ENCODE measurements around the gene SLU7. TPM values are rescaled to one million over a fixed set of nuclear protein-coding genes. Genes with fewer than 3 reads are reported as not detected.

The SLU7 gene
- 10 to 100 TPM; 12.4 to 35.0 (median 21.9) TPM for polyA plus RNA-seq

DNA sequence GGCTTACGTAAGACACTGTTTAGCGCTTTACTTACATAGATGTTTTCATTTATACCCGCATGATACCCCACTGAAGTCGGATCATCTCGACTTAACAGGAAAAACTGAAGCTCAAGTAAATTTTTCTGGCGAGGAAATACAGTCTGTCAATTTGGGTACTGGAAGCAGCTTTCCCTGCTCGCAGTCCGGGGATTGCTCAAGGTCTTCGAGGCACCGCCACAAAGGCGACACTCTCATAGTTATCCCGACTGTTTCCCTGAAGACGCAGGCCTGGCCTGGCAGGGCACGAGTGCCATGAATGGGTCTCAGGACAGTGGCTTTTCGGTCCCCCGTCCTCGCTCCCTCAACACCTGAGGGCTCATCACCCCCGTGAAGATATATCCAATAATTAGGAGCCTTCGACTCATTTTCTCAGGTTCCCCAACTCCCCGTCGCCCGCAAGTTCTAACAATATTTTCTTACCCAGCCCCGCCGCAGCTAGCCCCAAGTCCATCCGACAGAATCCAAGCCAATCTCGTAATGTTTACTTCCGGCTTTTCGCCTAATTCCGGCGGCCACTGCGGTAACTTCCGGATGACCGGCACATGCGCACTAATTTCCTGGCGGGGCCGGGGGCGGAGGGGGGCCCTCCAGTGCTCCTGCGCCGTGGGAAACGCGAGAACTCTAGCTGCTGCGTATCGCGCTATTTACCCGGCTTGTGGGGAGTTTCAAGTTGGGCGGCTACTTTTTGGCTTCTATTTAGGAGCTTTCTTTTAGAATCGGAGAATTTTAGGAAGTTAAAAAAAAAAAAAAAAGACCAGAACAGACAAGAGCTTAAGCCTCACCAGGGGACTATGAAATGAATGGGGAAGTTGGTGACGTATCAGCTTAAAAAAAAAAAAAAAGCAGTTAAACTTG lies at the start of gene SLU7:
Gene SLU7, minus strand, starts transcription at position 521 of the 897 bp plus-strand sequence. CDS start 3,787 bp downstream, outside the sequence.
- WGBS, 3 donors: 1% methylated on average over 48 of the region's 48 CpGs
- H3K27ac ChIP-seq (ENCODE audit: low read depth, low read length): no peak within 1 kb of the TSS

DNA sequence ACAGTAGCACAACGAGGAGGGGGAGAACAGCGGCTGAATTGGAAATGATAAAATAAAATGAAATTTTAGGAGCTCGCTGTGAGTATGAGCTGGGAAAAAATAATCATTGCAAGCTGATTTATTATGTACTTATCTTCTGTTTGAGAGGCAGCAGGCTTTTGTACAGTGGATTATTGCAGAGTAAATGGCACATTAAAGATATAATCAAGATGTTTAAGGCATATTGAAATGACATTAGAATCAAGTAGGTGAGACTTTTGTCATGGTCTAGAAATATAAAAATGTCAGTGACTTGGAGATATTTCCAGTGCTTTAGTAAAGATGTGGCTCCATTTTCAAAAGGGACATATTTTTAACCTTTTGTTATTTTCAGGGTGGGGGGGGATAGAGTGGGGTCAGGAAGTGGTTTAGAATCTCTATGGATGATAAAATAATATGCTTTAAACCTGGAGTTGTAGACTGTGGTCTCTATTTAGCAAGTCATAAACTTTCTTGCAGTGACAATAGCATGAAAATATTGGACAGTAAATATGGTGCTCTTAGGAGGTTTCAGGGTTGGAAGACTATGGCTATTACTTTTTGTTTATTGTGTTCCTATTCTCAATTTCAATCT lies 49.6 kb upstream of the SLU7 start:
- WGBS, 3 donors: 23 to 75% (median 29%) methylated on average over 3 of the region's 3 CpGs
- H3K27ac ChIP-seq (ENCODE audit: low read depth, low read length): no peak overlapping the region

DNA sequence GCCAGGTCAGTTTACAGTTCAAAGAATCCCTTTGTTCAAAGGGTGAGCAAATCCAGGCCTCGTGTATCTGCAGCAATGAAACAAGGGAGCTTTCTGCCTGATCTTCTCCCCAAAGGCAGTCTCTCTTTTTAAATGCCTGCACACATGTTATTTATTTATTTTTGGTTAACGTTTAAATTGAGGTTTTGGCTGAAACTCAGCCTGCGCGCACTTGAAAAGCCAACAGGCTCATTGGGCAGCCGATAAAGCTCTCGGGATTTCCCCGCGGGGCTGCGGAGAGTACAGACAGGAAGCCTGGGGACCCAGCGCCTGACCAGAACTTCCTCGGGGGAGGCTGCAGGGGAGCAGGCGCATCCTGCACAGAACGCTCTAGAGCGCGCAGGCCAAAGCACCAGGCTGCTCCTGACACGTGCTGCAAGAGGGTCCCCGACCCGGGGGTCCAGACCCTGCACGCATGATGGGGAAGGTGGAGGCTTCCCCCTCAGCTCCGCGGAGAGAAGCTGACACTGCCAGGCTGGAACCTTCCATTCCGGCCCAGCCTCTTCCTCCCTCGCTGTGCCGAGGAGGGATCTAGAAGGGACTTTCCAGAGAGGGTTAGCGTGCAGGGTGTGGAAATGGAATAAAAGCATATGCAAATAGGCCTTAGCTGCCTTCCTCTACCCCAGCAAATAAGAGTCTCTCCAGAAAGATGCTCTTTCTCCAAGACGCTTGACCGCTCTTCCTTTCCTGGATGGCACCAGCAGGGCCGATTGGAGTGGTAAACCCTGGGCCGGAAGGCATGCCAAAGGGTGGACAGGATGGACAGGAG lies 48.9 kb upstream of the SLU7 start:
- no peak overlapping the region for H3K27ac ChIP-seq (ENCODE audit: low read depth, low read length)
- 13 to 16% (median 15%) methylated on average over 29 of the region's 29 CpGs for WGBS, 3 donors

DNA sequence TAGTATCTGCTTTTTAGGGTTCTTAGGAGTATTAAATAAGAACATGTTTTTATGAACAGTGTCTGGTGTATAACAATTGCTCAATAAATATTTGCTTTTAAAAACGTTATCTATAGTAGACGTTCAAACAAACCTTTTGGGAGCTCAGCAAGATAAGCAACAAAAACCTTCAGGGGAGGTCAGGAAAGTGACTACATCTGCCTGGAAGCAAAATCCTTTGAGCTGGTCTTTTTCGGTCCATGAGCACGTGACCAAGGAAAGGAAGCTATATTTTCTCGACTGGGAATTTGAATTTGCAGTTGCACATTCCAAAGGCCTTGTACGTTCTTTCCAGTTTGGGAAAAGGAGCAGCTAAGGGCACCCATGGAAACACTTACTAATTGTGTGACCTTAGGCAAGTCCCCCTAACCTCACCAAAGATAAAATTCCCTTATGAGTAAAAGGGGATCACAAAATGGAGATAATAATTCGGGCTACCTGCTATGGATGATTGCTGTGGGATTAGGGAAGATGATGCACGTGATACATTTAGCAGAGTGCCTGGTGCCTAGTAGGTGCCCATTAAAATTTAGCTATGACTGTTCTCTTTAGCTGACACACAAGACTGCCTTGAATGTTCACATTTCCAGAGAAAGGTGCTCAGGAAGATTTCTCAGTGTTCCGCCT lies 48.1 kb upstream of the SLU7 start:
- H3K27ac ChIP-seq (ENCODE audit: low read depth, low read length): no peak overlapping the region
- WGBS, 3 donors: 21 to 35% (median 24%) methylated on average over 9 of the region's 9 CpGs

DNA sequence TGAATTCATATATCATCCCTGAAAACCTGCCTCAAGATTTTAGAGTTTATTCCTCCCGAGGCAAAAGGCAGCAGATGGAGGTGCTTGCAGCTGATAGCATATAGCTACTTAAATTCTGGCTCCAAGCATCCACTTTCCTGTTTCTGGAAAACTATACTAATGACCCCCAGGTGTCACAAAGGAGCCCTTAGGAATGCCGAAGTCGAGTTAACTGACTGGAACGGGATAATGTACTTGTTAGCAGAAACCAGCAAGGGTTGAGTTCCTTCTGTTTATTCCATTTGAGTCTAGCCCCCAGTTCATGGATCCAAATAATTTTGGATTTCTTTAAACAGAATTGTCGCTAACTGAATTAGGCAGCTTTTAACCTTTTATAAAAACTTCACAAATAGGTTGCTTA lies 47.2 kb upstream of the SLU7 start:
- no peak overlapping the region for H3K27ac ChIP-seq (ENCODE audit: low read depth, low read length)
- 78 to 83% (median 82%) methylated on average over 5 of the region's 5 CpGs for WGBS, 3 donors

DNA sequence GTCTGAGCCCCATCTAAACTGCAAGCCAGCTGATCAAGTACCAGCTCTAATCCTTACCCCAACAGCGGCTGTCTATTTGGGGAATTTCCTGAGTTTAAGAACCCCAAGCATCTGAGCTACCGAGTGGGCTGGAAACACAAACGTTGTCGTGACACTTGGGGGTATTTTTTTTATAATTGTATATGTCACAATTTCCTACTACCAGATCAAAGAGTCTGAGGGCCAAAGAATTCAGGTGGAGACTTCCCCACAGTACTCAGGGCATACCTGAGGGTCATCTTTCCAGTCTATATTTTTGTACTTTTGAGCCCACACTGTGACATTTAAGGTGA lies 45.6 kb upstream of the SLU7 start:
- 58 to 65% (median 60%) methylated on average over 4 of the region's 4 CpGs for WGBS, 3 donors
- no peak overlapping the region for H3K27ac ChIP-seq (ENCODE audit: low read depth, low read length)

DNA sequence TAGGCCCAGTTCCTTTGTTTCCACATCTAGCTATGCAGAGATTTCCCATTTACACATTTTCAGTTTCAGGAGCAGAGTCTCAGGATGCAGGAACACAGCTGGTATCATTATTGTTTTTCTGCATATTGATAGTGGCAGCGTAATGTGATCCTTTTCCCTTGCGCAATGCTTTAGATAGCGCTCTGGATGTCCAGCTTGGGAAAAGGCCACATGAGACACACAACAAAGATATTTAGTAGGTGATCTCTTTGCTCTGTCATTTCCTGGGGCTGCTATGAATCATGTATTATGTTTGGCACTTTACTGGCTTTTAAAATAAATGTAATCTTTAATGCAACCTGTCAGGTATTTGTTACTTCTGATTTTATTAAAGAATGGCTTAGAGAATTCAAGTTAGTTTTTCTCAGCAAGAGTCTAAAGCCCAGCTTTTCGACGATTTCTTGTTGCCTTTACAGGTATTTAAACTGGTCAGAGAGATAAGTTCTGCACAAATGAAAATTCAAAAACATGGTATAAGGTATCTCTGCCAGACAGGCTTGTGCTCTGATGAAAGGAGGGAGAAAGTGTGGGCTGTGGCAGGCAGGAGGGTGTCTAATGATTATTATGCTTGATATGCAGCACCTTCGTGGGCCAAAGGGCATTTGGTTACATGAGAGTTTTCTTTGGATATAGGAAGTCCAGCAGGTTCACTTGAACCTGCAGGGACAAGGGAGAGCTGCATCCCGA lies 45.0 kb upstream of the SLU7 start:
- no peak overlapping the region for H3K27ac ChIP-seq (ENCODE audit: low read depth, low read length)
- WGBS, 3 donors: 39 to 69% (median 52%) methylated on average over 7 of the region's 7 CpGs

DNA sequence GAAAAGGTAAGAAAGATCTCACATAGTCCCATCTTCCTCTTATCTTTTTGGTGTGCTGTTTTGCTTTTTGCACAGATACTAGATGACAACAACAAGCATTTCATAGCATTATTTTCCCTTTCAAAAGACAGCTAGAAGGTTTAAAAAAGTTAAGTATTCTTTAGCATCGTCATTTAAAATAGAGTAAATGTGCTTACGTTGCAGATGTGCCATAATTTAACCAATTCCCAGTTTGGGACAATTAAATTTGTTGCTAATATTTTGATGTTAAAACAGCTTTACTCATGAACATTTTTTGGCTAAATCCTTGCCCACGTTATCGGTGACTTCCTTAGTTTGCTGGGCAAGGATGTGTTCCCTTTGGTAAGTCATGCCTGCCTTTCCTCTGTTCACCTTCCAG lies 44.3 kb upstream of the SLU7 start:
- WGBS, 3 donors: 84 to 92% (median 88%) methylated on average over 4 of the region's 4 CpGs
- no peak overlapping the region for H3K27ac ChIP-seq (ENCODE audit: low read depth, low read length)

DNA sequence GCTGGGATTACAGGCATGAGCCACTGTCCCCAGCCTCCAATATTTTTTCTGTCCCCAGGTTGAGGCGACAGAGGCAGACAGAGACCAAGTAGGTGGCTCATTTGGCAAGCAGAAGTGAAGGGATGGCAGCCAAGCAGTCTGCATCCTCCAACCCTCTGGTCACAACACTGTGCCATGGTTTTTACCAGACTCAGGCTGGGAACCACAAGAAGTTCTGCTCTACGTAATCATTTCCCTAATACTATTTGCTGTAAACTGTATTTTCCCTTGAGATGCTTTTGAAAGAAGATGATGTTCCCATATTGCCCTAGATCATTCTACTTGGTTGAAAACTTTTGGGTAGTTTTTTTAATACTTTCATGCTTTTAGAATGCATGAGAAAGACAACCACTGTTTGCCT lies 43.3 kb upstream of the SLU7 start:
- 59 to 86% (median 60%) methylated on average over 2 of the region's 2 CpGs for WGBS, 3 donors

DNA sequence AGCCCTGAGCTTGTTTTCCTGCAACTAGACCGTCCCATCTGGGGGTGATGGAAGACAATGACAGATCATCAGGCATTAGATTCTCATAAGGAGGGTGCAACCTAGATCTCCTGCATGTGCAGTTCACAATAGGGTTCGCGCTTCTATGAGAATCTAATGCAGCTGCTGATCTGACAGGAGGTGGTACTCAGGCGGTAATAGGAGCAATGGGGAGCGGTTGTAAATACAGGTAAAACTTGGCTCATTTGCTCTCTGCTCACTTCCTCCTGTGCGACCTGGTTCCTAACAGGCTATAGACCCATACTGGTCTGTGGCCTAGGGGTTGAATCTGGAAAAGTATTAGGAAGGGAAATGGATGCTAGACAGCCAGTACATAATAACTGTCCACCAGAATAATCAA lies 42.5 kb upstream of the SLU7 start:
- H3K27ac ChIP-seq (ENCODE audit: low read depth, low read length): no peak overlapping the region
- WGBS, 3 donors: 81 to 96% (median 90%) methylated on average over 6 of the region's 6 CpGs

More for the DNA sequence above, 43.3 kb upstream of the SLU7 start:
- H3K27ac ChIP-seq (ENCODE audit: low read depth, low read length): no peak overlapping the region

DNA sequence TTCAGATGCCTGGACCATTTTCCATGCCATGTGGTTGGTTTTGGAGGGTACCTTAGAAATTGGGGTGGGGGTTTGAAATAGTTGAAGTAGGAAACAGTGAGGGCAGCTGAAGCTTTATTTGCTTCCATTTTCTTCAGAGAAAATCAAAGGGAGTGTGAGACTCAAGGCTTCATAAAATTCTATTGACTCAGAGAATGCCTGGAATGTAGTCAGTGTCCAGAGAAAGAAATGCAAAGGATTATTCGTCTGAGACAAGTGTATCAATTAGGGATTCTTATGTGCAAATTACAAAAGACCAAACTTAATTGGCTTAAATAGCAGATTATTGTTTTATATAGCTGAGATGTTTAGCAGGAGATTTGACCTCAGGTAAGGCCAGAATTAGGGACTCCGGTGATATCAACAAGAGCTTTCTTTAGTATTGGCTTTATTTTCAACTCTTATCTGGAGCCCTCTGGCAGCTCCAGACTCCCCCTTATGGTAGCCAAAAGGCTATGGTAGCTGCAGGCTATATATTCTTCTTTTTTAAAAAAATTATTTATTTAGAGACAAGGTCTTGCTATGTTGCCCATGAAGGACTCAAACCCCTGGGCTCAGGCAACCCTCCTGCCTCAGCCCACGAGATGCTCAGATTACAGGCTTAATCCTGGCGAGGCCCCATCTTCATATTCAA lies 41.6 kb upstream of the SLU7 start:
- no peak overlapping the region for H3K27ac ChIP-seq (ENCODE audit: low read depth, low read length)
- WGBS, 3 donors: 81 to 90% (median 87%) methylated on average over 4 of the region's 4 CpGs

DNA sequence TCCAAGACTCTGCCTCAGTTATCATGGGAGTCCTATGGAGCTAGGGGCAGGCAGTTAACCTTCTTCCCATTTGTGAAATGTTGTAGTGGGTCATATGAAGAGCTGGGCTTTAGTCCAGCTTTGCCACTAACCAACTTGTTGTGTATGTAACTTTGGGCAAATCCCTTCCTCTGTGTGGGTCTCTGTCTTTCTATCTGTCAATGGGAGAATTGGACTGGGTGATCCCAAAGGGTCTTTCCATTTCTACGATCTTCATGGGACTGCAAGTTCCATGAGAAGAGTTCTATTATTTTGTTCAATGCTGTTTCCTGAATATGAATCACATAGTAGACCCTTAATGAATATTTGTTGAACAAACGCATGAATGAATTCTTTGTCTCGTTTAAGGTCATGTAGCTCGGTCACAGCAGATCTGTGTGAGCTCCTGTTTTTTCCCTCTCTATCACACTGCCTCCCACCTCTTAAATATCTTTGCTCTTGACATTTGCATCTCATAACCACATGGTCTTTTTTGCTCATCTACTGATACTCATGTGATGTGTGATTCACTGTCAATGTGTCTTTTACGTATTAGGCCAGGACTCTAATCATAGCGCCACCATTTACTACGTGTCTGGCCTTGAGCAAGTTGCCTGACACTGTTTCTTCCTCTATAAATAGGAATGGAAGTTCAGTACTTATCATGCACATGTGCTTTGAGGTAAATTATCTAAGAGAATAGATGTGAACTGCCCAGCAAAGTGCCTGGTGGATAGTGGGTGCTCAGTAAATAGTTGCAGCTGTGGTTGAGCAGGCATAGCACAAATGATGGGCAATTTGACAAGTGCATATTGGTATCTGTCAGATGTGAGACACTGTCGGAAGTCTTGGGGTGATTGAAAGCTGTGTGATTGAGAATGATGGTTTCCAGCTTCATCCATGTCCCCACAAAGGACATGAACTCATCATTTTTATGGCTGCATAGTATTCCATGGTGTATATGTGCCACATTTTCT lies 40.2 kb upstream of the SLU7 start:
- 78 to 93% (median 92%) methylated on average over 8 of the region's 8 CpGs for WGBS, 3 donors
- H3K27ac ChIP-seq (ENCODE audit: low read depth, low read length): no peak overlapping the region

DNA sequence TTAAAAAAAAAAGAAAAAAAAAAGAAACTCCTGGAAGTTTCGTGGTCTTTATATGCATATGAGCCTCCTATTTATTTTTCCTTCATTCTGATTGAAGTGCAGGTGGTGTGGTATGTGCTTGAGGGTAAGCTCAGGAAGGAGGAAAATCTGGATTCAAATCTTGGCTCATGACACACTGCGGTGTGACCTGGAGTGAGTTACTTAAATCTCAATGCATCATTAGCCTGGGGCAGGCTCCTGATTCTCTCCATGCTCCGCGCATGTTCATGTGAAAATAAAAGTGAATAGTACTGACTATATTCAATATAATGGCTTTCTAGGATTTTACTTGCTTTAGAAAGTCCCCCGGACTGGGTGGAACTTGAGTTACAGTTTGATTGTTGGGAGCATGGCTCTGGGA lies 38.4 kb upstream of the SLU7 start:
- H3K27ac ChIP-seq (ENCODE audit: low read depth, low read length): no peak overlapping the region
- 87 to 91% (median 91%) methylated on average over 5 of the region's 5 CpGs for WGBS, 3 donors

DNA sequence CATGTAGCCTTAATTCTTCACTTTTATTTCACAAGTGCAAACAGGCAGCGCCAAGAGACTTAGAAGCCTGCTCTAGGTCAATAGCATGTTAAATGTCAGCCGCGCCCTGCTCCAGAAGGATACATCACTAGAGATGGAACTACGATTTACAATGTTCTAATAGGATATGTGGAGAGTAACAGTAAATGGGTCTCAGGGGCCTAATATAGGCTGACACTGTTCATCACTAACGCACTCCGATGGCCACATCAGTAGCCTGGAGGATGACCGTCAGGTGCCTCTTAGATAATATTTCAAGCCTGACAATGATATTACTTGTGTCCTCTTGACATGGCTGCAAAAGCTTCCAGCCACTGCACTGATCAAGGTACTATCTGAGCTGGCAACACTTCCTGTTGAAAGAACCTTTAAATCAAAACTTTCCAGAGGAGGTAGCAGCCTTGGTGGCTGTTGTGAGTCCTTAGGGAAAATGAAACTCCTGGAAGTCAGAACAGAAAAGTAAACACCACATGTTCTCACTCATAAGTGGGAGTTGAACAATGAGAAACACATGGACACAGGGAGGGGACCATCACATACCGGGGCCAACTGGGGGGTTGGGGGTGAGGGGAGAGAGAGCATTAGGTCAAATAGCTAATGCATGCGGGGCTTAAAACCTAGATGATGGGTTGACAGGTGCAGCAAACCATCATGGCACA lies 37.7 kb upstream of the SLU7 start:
- H3K27ac ChIP-seq (ENCODE audit: low read depth, low read length): no peak overlapping the region
- WGBS, 3 donors: 76 to 85% (median 82%) methylated on average over 9 of the region's 9 CpGs

DNA sequence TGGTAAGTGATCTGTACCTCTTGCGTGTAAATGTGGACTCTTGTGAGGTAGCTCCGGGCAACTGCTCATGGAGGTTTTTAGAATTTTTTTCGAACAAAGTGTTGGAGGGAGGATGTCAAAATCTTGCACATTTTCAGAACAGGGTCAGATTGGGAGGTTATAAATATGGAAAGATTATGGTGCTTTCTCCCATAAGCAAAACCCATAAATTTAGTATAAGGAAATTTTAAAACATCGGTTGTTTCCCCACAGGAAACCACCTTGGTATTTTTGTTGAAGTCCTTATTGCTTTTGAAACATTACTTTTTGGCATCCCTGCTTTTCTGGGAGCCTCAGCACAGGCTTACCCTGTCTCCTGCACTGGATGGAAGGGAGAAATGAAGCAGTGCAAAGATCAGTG lies 36.7 kb upstream of the SLU7 start:
- WGBS, 3 donors: 56 to 81% (median 62%) methylated on average over 4 of the region's 4 CpGs

DNA sequence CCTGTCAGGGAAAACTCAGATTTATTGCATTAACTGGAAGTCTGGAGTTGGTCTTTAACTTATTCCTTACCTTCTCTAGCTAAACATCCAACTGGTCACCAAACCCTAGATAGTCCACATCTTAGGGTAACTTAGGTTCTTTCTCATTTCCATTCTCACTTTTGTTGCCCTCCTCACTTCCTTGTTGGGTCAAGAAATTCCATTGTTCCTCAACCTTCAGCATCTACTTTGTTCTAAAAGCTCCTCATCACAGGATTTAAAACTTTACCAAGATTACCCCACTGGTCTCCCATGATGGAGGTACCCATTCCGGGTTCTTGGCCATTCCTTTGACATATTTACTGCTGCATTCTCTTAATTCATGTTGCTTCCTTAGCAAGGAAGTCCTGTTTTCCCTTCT lies 34.9 kb upstream of the SLU7 start:
- H3K27ac ChIP-seq (ENCODE audit: low read depth, low read length): no peak overlapping the region
- WGBS, 3 donors: 41 to 70% (median 46%) methylated on average over 1 of the region's 1 CpG

More for the DNA sequence above, 36.7 kb upstream of the SLU7 start:
- no peak overlapping the region for H3K27ac ChIP-seq (ENCODE audit: low read depth, low read length)
